ENCODE results near the gene DMRT1. TPM values are rescaled to one million over a fixed set of nuclear protein-coding genes. Genes with fewer than 3 reads are reported as not detected.

Gene DMRT1
- total RNA-seq, 1 experiment from 2014 or later = not detected

- Histone ChIP-seq H3K36me3 (ENCODE audit: insufficient read depth, low read length) (no peaks in the 10 kb centered on the region), H3K9ac (ENCODE audit: low read length) (no peak overlapping the region), H3K4me1 (ENCODE audit: low read length) (no peaks in the 10 kb centered on the region), H3K27me3 (ENCODE audit: low read length) (no peaks in the 10 kb centered on the region), H3K27ac (ENCODE audit: low read length) (no peak overlapping the region), H3K4me2 (ENCODE audit: low read depth, low read length, poor library complexity, severe bottlenecking) (no peak overlapping the region), H3K79me2 (ENCODE audit: low read length) (no peaks in the 10 kb centered on the region), H3K4me3 (ENCODE audit: low read length) (no peak overlapping the region), H3K9me2 (replicated peaks; ENCODE audit: insufficient read depth, low read length) (no peaks in the 10 kb centered on the region), H3K9me3 (ENCODE audit: low read length) (no peaks in the 10 kb centered on the region), H2AFZ (ENCODE audit: low read length) (no peak overlapping the region), H4K20me1 (ENCODE audit: insufficient read depth, low read depth, low read length) (no peaks in the 10 kb centered on the region)
- no peak for DNase-seq
Measured at GRCh38 chr9:876425-876824, 34.9 kb downstream of the DMRT1 start.

- no peak overlapping the region for H2AFZ ChIP-seq (ENCODE audit: low read length)
- no peaks in the 10 kb centered on the region for H3K4me1 ChIP-seq (ENCODE audit: low read length)
- H3K9ac ChIP-seq (ENCODE audit: low read length) = no peak overlapping the region
Measured at GRCh38 chr9:878239-878638, 36.7 kb downstream of the DMRT1 start.

GRCh38 chr9:880725-881124 is 39.2 kb downstream of the DMRT1 start:
- no peak for DNase-seq
- Histone ChIP-seq H3K4me3 (ENCODE audit: low read length) (no peak overlapping the region), H3K4me1 (ENCODE audit: low read length) (no peaks in the 10 kb centered on the region), H3K27ac (ENCODE audit: low read length) (no peak overlapping the region), H3K36me3 (ENCODE audit: insufficient read depth, low read length) (no peaks in the 10 kb centered on the region), H3K9me2 (replicated peaks; ENCODE audit: insufficient read depth, low read length) (no peaks in the 10 kb centered on the region), H2AFZ (ENCODE audit: low read length) (no peak overlapping the region), H3K4me2 (ENCODE audit: low read depth, low read length, poor library complexity, severe bottlenecking) (no peak overlapping the region), H3K9ac (ENCODE audit: low read length) (no peak overlapping the region), H3K9me3 (ENCODE audit: low read length) (no peaks in the 10 kb centered on the region), H3K79me2 (ENCODE audit: low read length) (no peaks in the 10 kb centered on the region), H3K27me3 (ENCODE audit: low read length) (no peaks in the 10 kb centered on the region), H4K20me1 (ENCODE audit: insufficient read depth, low read depth, low read length) (no peaks in the 10 kb centered on the region)

More at GRCh38 chr9:878239-878638, 36.7 kb downstream of the DMRT1 start:
- H3K4me2 ChIP-seq (ENCODE audit: low read depth, low read length, poor library complexity, severe bottlenecking) = no peak overlapping the region
- H3K4me3 ChIP-seq (ENCODE audit: low read length) = no peak overlapping the region
- no peaks in the 10 kb centered on the region for H3K27me3 ChIP-seq (ENCODE audit: low read length)
- DNase-seq = no peak
- no peaks in the 10 kb centered on the region for H4K20me1 ChIP-seq (ENCODE audit: insufficient read depth, low read depth, low read length)
- no peaks in the 10 kb centered on the region for H3K9me3 ChIP-seq (ENCODE audit: low read length)
- no peaks in the 10 kb centered on the region for H3K9me2 ChIP-seq (replicated peaks; ENCODE audit: insufficient read depth, low read length)
- no peaks in the 10 kb centered on the region for H3K79me2 ChIP-seq (ENCODE audit: low read length)
- no peaks in the 10 kb centered on the region for H3K36me3 ChIP-seq (ENCODE audit: insufficient read depth, low read length)
- no peak overlapping the region for H3K27ac ChIP-seq (ENCODE audit: low read length)

- H3K27ac ChIP-seq (ENCODE audit: low read length) = no peak overlapping the region
- no peak for DNase-seq
- H3K4me2 ChIP-seq (ENCODE audit: low read depth, low read length, poor library complexity, severe bottlenecking) = no peak overlapping the region
- H3K36me3 ChIP-seq (ENCODE audit: insufficient read depth, low read length) = no peaks in the 10 kb centered on the region
- H3K9me2 ChIP-seq (replicated peaks; ENCODE audit: insufficient read depth, low read length) = no peaks in the 10 kb centered on the region
- no peak overlapping the region for H2AFZ ChIP-seq (ENCODE audit: low read length)
- H3K4me1 ChIP-seq (ENCODE audit: low read length) = no peaks in the 10 kb centered on the region
- no peaks in the 10 kb centered on the region for H3K27me3 ChIP-seq (ENCODE audit: low read length)
- H3K9me3 ChIP-seq (ENCODE audit: low read length) = no peaks in the 10 kb centered on the region
- no peaks in the 10 kb centered on the region for H3K79me2 ChIP-seq (ENCODE audit: low read length)
- no peaks in the 10 kb centered on the region for H4K20me1 ChIP-seq (ENCODE audit: insufficient read depth, low read depth, low read length)
- H3K9ac ChIP-seq (ENCODE audit: low read length) = no peak overlapping the region
- no peak overlapping the region for H3K4me3 ChIP-seq (ENCODE audit: low read length)
Measured at GRCh38 chr9:882416-882924, 41.0 kb downstream of the DMRT1 start.

- H3K9ac ChIP-seq (ENCODE audit: low read length) = no peak overlapping the region
- H3K36me3 ChIP-seq (ENCODE audit: insufficient read depth, low read length) = no peaks in the 10 kb centered on the region
- H3K27me3 ChIP-seq (ENCODE audit: low read length) = no peaks in the 10 kb centered on the region
- no peaks in the 10 kb centered on the region for H3K79me2 ChIP-seq (ENCODE audit: low read length)
- no peak overlapping the region for H3K27ac ChIP-seq (ENCODE audit: low read length)
- no peaks in the 10 kb centered on the region for H4K20me1 ChIP-seq (ENCODE audit: insufficient read depth, low read depth, low read length)
- no peak overlapping the region for H3K4me2 ChIP-seq (ENCODE audit: low read depth, low read length, poor library complexity, severe bottlenecking)
- no peak overlapping the region for H2AFZ ChIP-seq (ENCODE audit: low read length)
- no peaks in the 10 kb centered on the region for H3K9me3 ChIP-seq (ENCODE audit: low read length)
- no peaks in the 10 kb centered on the region for H3K9me2 ChIP-seq (replicated peaks; ENCODE audit: insufficient read depth, low read length)
- H3K4me1 ChIP-seq (ENCODE audit: low read length) = no peaks in the 10 kb centered on the region
- DNase-seq = no peak
- H3K4me3 ChIP-seq (ENCODE audit: low read length) = no peak overlapping the region
Measured at GRCh38 chr9:883011-883410, 41.5 kb downstream of the DMRT1 start.

GRCh38 chr9:886886-887285 is 45.4 kb downstream of the DMRT1 start:
- Histone ChIP-seq H3K9ac (ENCODE audit: low read length) (no peak overlapping the region), H2AFZ (ENCODE audit: low read length) (no peak overlapping the region), H3K79me2 (ENCODE audit: low read length) (no peaks in the 10 kb centered on the region), H3K27ac (ENCODE audit: low read length) (no peak overlapping the region), H3K4me1 (ENCODE audit: low read length) (no peaks in the 10 kb centered on the region), H3K36me3 (ENCODE audit: insufficient read depth, low read length) (no peaks in the 10 kb centered on the region), H3K9me3 (ENCODE audit: low read length) (no peaks in the 10 kb centered on the region), H3K4me2 (ENCODE audit: low read depth, low read length, poor library complexity, severe bottlenecking) (no peak overlapping the region), H3K27me3 (ENCODE audit: low read length) (no peaks in the 10 kb centered on the region), H3K4me3 (ENCODE audit: low read length) (no peak overlapping the region), H3K9me2 (replicated peaks; ENCODE audit: insufficient read depth, low read length) (no peaks in the 10 kb centered on the region), H4K20me1 (ENCODE audit: insufficient read depth, low read depth, low read length) (no peaks in the 10 kb centered on the region)
- DNase-seq = no peak

GRCh38 chr9:892123-892522 is 50.6 kb downstream of the DMRT1 start:
- no peaks in the 10 kb centered on the region for H3K27me3 ChIP-seq (ENCODE audit: low read length)
- no peaks in the 10 kb centered on the region for H3K9me2 ChIP-seq (replicated peaks; ENCODE audit: insufficient read depth, low read length)
- no peak overlapping the region for H3K9ac ChIP-seq (ENCODE audit: low read length)
- no peaks in the 10 kb centered on the region for H4K20me1 ChIP-seq (ENCODE audit: insufficient read depth, low read depth, low read length)
- no peaks in the 10 kb centered on the region for H3K36me3 ChIP-seq (ENCODE audit: insufficient read depth, low read length)
- H3K79me2 ChIP-seq (ENCODE audit: low read length) = no peaks in the 10 kb centered on the region
- H2AFZ ChIP-seq (ENCODE audit: low read length) = no peak overlapping the region
- H3K4me3 ChIP-seq (ENCODE audit: low read length) = no peak overlapping the region
- no peak for DNase-seq
- H3K4me2 ChIP-seq (ENCODE audit: low read depth, low read length, poor library complexity, severe bottlenecking) = no peak overlapping the region
- H3K9me3 ChIP-seq (ENCODE audit: low read length) = no peaks in the 10 kb centered on the region
- no peak overlapping the region for H3K27ac ChIP-seq (ENCODE audit: low read length)
- H3K4me1 ChIP-seq (ENCODE audit: low read length) = peaks cover 4% of the 10 kb centered on the region

GRCh38 chr9:893115-893514 is 51.6 kb downstream of the DMRT1 start:
- Histone ChIP-seq H3K4me3 (ENCODE audit: low read length) (no peak overlapping the region), H3K9ac (ENCODE audit: low read length) (no peak overlapping the region)

More at GRCh38 chr9:893115-893514, 51.6 kb downstream of the DMRT1 start:
- Histone ChIP-seq H3K9me3 (ENCODE audit: low read length) (no peaks in the 10 kb centered on the region), H3K9me2 (replicated peaks; ENCODE audit: insufficient read depth, low read length) (no peaks in the 10 kb centered on the region), H3K79me2 (ENCODE audit: low read length) (no peaks in the 10 kb centered on the region), H3K27me3 (ENCODE audit: low read length) (no peaks in the 10 kb centered on the region), H3K4me2 (ENCODE audit: low read depth, low read length, poor library complexity, severe bottlenecking) (no peak overlapping the region), H3K36me3 (ENCODE audit: insufficient read depth, low read length) (no peaks in the 10 kb centered on the region), H3K4me1 (ENCODE audit: low read length) (peaks cover 4% of the 10 kb centered on the region), H2AFZ (ENCODE audit: low read length) (no peak overlapping the region), H3K27ac (ENCODE audit: low read length) (no peak overlapping the region), H4K20me1 (ENCODE audit: insufficient read depth, low read depth, low read length) (no peaks in the 10 kb centered on the region)
- no peak for DNase-seq
